OCI-LY3 (cell line): ENCODE results near the gene CCDC174.
"Not testable (repeated sequence)": the region's sequence is repeated elsewhere in the genome, so short reads cannot be mapped to it uniquely, and the experiment has no call there.

Experiments used
- H2AFZ ChIP-seq: fragments of 200-600, 300-600 bp; shearing (Covaris generic); 2 replicates; pipeline ENCODE4 v1.6.0; 2014; ENCODE audit warnings: antibody characterized with exemption, low read depth, low read length
- H3K27ac ChIP-seq: fragments of 200-600, 300-600 bp; sonication (generic); 2 replicates; pipeline ENCODE4 v1.5.1; 2014; ENCODE audit warnings: mild to moderate bottlenecking, low read length, moderate library complexity, mixed read lengths
- H3K27me3 ChIP-seq: fragments of 200-600, 300-600 bp; sonication (generic); 2 replicates; pipeline ENCODE4 v1.6.1; 2014; ENCODE audit warnings: low read depth, low read length, mixed read lengths
- H3K36me3 ChIP-seq: fragments of 200-600, 300-600 bp; sonication (generic); replicated peaks from 2 replicates; pipeline ENCODE3; 2014; ENCODE audit warnings: low read depth, low read length, mixed read lengths
- H3K4me1 ChIP-seq: fragments of 300-600, 200-600 bp; sonication (generic); 2 replicates; pipeline ENCODE4 v1.6.1; 2014; ENCODE audit warnings: low read length, mixed read lengths
- H3K4me2 ChIP-seq: fragments of 200-600, 300-600 bp; sonication (generic); 2 replicates; pipeline ENCODE4 v1.6.1; 2014; ENCODE audit warnings: low read length, mixed read lengths
- H3K4me3 ChIP-seq: fragments of 300-600, 200-600 bp; sonication (generic); 2 replicates; pipeline ENCODE4 v1.5.1; 2014; ENCODE audit warnings: antibody characterized with exemption, mild to moderate bottlenecking, low read length, moderate library complexity
- H3K79me2 ChIP-seq: fragments of 300-600, 200-600 bp; shearing (Covaris generic); 2 replicates; pipeline ENCODE4 v1.6.1; 2014; ENCODE audit warnings: mild to moderate bottlenecking, low read length, mixed read lengths
- H3K9ac ChIP-seq: fragments of 300-600, 200-600 bp; shearing (Covaris generic); 2 replicates; pipeline ENCODE4 v1.6.0; 2014; ENCODE audit warnings: mild to moderate bottlenecking, low read length, moderate library complexity
- H3K9me3 ChIP-seq: fragments of 200-600, 300-600 bp; shearing (Covaris generic); 2 replicates; pipeline ENCODE4 v1.6.1; 2014; ENCODE audit warnings: low read length, mixed read lengths; ENCODE audit not compliant: insufficient read depth
- H4K20me1 ChIP-seq: fragments of 200-600, 300-600 bp; sonication (generic); 2 replicates; pipeline ENCODE4 v1.6.1; 2016; ENCODE audit warnings: low read length, mixed read lengths; ENCODE audit not compliant: insufficient read depth
- EZH2phosphoT487 ChIP-seq: fragments of 200-600 bp; shearing (Covaris generic); IDR thresholded peaks from 2 replicates; pipeline ENCODE4 v1.6.1; 2018; ENCODE audit warnings: antibody characterized with exemption, mixed run types, low read depth
- TF ChIP-seq, protein P1 (sequence below): fragments of 200-600, 300-600 bp; sonication (generic); IDR thresholded peaks from 2 replicates; pipeline ENCODE4 v1.5.1; 2014; ENCODE audit warnings: antibody characterized with exemption, low read length, low read depth

The CCDC174 gene

DNA sequence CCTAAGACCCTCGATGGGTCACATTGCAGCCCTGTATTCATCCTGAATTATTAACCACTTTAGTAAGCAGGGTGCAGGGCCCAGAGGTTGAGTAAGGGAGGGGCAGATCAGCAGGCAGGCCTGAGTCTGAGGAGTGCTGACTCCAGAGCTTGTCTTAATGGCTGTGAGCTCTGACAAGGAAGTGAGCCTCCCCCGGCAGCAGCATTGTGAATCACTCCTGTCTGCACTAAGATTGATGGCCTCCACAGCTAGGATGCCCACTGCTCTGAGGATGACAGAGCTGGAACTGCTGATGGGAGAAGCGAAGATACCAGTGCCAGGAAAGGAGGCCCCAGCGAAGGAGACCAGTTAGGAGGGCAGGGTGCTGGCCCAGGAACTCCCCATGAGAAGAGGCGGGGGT, 46.5 kb upstream of the CCDC174 start:
- no peak overlapping the region for H2AFZ ChIP-seq
- no peaks in the 10 kb centered on the region for H3K4me1 ChIP-seq
- H3K9me3 ChIP-seq = no peaks in the 10 kb centered on the region
- TF ChIP-seq, protein P1, sequence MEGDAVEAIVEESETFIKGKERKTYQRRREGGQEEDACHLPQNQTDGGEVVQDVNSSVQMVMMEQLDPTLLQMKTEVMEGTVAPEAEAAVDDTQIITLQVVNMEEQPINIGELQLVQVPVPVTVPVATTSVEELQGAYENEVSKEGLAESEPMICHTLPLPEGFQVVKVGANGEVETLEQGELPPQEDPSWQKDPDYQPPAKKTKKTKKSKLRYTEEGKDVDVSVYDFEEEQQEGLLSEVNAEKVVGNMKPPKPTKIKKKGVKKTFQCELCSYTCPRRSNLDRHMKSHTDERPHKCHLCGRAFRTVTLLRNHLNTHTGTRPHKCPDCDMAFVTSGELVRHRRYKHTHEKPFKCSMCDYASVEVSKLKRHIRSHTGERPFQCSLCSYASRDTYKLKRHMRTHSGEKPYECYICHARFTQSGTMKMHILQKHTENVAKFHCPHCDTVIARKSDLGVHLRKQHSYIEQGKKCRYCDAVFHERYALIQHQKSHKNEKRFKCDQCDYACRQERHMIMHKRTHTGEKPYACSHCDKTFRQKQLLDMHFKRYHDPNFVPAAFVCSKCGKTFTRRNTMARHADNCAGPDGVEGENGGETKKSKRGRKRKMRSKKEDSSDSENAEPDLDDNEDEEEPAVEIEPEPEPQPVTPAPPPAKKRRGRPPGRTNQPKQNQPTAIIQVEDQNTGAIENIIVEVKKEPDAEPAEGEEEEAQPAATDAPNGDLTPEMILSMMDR = no peak
- TF ChIP-seq EZH2phosphoT487 = no peak
- no peak overlapping the region for H3K4me2 ChIP-seq
- H3K27ac ChIP-seq = no peak overlapping the region
- H3K36me3 ChIP-seq = no peaks in the 10 kb centered on the region
- no peaks in the 10 kb centered on the region for H4K20me1 ChIP-seq
- H3K9ac ChIP-seq = no peak overlapping the region
- H3K27me3 ChIP-seq = peaks cover 30% of the 10 kb centered on the region
- no peaks in the 10 kb centered on the region for H3K79me2 ChIP-seq
- H3K4me3 ChIP-seq = no peak overlapping the region

- H3K9ac ChIP-seq = no peak overlapping the region
- H3K27ac ChIP-seq = no peak overlapping the region
- no peak overlapping the region for H3K4me3 ChIP-seq
- H3K79me2 ChIP-seq = no peaks in the 10 kb centered on the region
- TF ChIP-seq, protein P1 = no peak
- TF ChIP-seq EZH2phosphoT487 = no peak
- no peaks in the 10 kb centered on the region for H3K4me1 ChIP-seq
- no peak overlapping the region for H2AFZ ChIP-seq
- peaks cover 36% of the 10 kb centered on the region for H3K27me3 ChIP-seq
- H3K36me3 ChIP-seq = no peaks in the 10 kb centered on the region
- no peaks in the 10 kb centered on the region for H3K9me3 ChIP-seq
- no peak overlapping the region for H3K4me2 ChIP-seq
- no peaks in the 10 kb centered on the region for H4K20me1 ChIP-seq
Measured at GRCh38 chr3:14605744-14606143, 45.8 kb upstream of the CCDC174 start.

DNA sequence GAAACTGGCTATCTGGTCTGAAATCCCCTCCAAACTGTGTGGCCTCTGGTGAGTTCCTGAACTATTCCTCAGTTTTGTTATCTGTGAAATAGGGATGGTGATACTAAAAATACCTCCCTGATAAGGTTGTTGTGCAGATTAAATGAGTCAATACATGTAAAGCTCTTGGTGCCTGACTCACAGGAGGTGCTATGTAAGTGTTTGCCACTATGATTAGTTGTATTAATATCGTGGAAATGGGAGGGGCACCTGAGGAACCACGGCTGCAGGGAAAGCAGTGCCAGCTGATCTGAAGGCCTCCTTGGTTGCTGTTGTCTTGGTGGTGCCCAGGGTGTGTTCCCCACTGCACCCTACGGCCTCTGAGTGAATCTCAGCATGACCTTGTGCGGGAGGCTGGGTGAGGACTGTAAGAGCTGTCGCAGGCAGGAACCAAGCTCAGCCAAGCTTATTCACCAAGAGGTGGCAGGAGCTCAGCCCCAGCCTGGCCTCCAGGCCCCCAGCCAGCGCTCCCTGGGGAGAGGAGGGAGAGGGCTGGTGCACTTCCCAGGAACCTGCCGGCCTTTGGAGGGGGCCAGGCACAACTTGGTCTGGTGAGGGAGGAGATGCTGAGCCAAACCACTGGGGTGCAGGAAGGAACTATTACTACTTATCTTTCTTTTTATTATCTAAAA, 44.8 kb upstream of the CCDC174 start:
- no peak overlapping the region for H2AFZ ChIP-seq
- no peak overlapping the region for H3K9ac ChIP-seq
- H3K9me3 ChIP-seq = no peaks in the 10 kb centered on the region
- no peaks in the 10 kb centered on the region for H4K20me1 ChIP-seq
- H3K79me2 ChIP-seq = no peaks in the 10 kb centered on the region
- peaks cover 43% of the 10 kb centered on the region for H3K27me3 ChIP-seq
- H3K4me3 ChIP-seq = no peak overlapping the region
- H3K36me3 ChIP-seq = no peaks in the 10 kb centered on the region
- no peak overlapping the region for H3K4me2 ChIP-seq
- TF ChIP-seq EZH2phosphoT487 = no peak
- TF ChIP-seq, protein P1 = no peak
- H3K27ac ChIP-seq = no peak overlapping the region
- no peaks in the 10 kb centered on the region for H3K4me1 ChIP-seq

DNA sequence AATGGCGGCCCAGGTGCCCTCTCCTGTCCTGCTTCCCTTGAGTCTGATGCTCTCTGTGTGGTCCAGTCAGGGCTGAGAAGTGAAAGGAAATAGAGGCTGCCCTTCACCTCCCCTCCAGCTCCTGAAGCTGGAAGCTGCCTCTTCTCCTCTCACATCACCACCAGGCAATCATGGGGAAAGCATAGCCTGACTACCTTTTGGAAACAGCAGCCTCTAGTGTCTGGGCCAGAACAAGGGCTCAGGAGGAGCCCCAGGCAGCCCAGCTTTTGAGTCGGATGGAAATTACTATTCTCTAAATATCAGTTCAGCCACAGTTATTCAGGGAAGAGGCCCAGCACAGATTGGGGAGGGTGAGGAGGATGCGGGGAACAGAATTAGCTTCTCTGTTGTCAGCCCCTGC, 43.3 kb upstream of the CCDC174 start:
- Histone ChIP-seq H3K4me1 (no peaks in the 10 kb centered on the region), H2AFZ (no peak overlapping the region), H3K27me3 (peaks cover 54% of the 10 kb centered on the region), H3K36me3 (no peaks in the 10 kb centered on the region), H4K20me1 (no peaks in the 10 kb centered on the region), H3K9me3 (no peaks in the 10 kb centered on the region), H3K9ac (no peak overlapping the region), H3K27ac (no peak overlapping the region), H3K79me2 (no peaks in the 10 kb centered on the region), H3K4me3 (no peak overlapping the region), H3K4me2 (no peak overlapping the region)
- TF ChIP-seq EZH2phosphoT487 = no peak
- TF ChIP-seq, protein P1 = no peak; the same call in 1 of the 2 replicates

GRCh38 chr3:14609058-14609457, 42.5 kb upstream of the CCDC174 start:
- H2AFZ ChIP-seq, H3K27ac ChIP-seq, H3K4me3 ChIP-seq, H3K4me1 ChIP-seq, H4K20me1 ChIP-seq, H3K36me3 ChIP-seq, H3K4me2 ChIP-seq, H3K79me2 ChIP-seq, H3K9me3 ChIP-seq, H3K9ac ChIP-seq: not testable (repeated sequence)
- H3K27me3 ChIP-seq = peaks cover 61% of the 10 kb centered on the region
